Right cardiac atrium (tissue), 5 donors: Measurements from ENCODE around the gene AK5. TPM values are rescaled to one million over a fixed set of nuclear protein-coding genes. Genes with fewer than 3 reads are reported as not detected.
"Not testable (repeated sequence)": the region's sequence is repeated elsewhere in the genome, so short reads cannot be mapped to it uniquely, and the experiment has no call there.

ENCODE experiments used
- ATAC-seq, 2 donors: fragments of 200-7000 bp; cut with Tn5 transposase; one replicate each; pipeline versions ENCODE4 v1.8.0 to v1.9.1; 2020; ENCODE audit warnings: moderate library complexity in 2 of 2, mild to moderate bottlenecking in 1 of 2
- DNase-seq, 3 donors: peaks; one replicate each; pipeline ENCODE4 v3.0.0-alpha.2; 2020
- H3K27ac ChIP-seq: one replicate; pipeline ENCODE4 v1.5.1; 2013; ENCODE audit warnings: mild to moderate bottlenecking, low read length, control low read depth, moderate library complexity
- H3K27me3 ChIP-seq: one replicate; pipeline ENCODE4 v1.6.1; 2013; ENCODE audit not compliant: control insufficient read depth, insufficient read depth
- H3K4me1 ChIP-seq: one replicate; pipeline ENCODE4 v1.6.1; 2013; ENCODE audit warnings: low read length; ENCODE audit not compliant: control insufficient read depth, insufficient read depth
- H3K4me3 ChIP-seq: one replicate; pipeline ENCODE4 v1.5.1; 2013; ENCODE audit warnings: low read length, control low read depth
- H3K9me3 ChIP-seq: one replicate; pipeline ENCODE4 v1.6.1; 2013; ENCODE audit warnings: low read length; ENCODE audit not compliant: control insufficient read depth
- WGBS: extraction: QIAGEN DNeasy Blood & Tissue Kit; methylation state at CpG from one replicate; pipeline ENCODE4 v1.1.7; 2013; 5-methylcytosine and 5-hydroxymethylcytosine counted together
- intact Hi-C, 4 donors: fragments of 100-400 bp; cut with DNase I; formaldehyde crosslinking; loops; one replicate each; pipeline versions ENCODE4 v1.11.0 to v1.14.0; 2022 to 2023
- polyA plus RNA-seq: library from polyadenylated mRNA; stranded (reverse); fragments of 200-250 nt; gene quantifications from one replicate; pipeline ENCODE4 v1.2.3, GENCODE V29; 2013
- total RNA-seq, 4 donors: library from RNA; stranded (reverse); fragmentation: NEBNext Ultra II Directional; extraction: Animal tissue kit (Norgen Biotek cat#: 25700); gene quantifications; one replicate each; pipeline ENCODE4 v1.2.1, GENCODE V29; 2021
- donor health status: healthy with polysubstance abuse.
- donor health status: DM: no; HTN: yes; CAD: no.
- donor health status: DM: no; HTN: no; CAD: no.
- donor health status: DM: no; HTN: yes; CAD: no; lungs with severe emphysema.
- donor health status: DM: yes; HTN: yes; CAD: no.

The AK5 gene
- total and polyA plus RNA-seq, 5 donors = 0.79 to 2.8 (median 1.4) TPM

DNA sequence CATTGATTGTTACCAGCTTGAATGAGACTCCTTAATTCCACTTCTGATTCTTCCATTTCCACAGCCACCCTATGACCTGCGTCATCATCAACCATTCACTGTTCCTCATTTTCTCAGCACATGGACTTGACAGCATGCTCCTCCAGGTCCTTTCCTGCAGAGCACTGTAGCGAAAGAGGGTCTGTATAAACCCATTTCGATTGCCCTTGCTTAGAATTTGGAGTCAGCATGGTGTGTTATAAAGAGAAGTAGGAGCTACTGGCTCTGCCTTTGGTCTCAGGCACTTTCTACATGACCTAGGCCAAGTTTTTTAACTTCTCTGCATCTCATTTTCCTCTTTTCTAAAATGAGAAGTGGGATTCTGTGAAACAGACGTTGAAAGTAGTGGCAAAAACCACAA lies 133.8 kb downstream of the AK5 start:
- Histone ChIP-seq H3K9me3 (no peaks in the 10 kb centered on the region), H3K4me3 (no peak overlapping the region), H3K4me1 (no peaks in the 10 kb centered on the region), H3K27ac (no peak overlapping the region), H3K27me3 (no peaks in the 10 kb centered on the region)
- DNase-seq (no peak), ATAC-seq (no peak)
- 78% methylated on average over 4 of the region's 4 CpGs for WGBS
- intact Hi-C loops = no loop called here

DNA sequence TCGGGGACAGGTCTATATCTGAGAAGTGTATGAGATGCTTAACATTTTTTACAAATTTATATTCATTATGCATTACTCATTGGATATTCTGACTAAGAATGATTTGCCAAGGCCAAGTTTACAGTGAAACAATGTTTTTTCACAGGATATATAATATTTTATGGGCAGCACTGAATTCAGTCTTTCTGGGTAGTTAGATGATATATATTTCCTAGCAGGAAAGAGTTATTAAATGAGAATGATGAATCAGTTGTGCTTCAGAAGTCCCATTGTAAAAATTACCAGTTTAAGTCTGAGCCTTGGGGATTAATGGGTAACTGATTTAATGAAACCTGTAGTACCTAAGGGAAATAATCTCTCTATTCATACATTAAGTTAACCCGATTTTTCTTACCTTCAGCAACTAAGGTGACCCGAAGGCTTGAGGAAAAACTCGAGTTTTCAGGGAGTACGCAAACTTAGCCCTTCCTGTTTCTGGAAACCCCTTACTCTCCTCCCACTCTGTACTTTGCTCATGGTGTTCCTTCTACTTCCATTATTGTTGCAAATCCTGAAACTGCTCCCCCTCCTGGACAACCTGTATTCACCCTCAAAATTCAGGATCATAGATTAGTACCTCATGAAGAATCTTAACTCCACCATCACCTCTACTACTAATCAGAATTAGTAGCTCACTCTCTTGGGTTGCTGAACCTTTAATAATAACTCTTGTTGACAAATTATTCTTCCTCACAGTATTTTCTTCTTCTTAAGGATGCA lies 135.1 kb downstream of the AK5 start:
- Histone ChIP-seq H3K9me3 (no peaks in the 10 kb centered on the region), H3K27ac (no peak overlapping the region), H3K27me3 (no peaks in the 10 kb centered on the region), H3K4me1 (no peaks in the 10 kb centered on the region), H3K4me3 (no peak overlapping the region)
- ATAC-seq (no peak), DNase-seq (no peak)
- WGBS = 81% methylated on average over 5 of the region's 5 CpGs
- intact Hi-C loops = no loop called here

DNA sequence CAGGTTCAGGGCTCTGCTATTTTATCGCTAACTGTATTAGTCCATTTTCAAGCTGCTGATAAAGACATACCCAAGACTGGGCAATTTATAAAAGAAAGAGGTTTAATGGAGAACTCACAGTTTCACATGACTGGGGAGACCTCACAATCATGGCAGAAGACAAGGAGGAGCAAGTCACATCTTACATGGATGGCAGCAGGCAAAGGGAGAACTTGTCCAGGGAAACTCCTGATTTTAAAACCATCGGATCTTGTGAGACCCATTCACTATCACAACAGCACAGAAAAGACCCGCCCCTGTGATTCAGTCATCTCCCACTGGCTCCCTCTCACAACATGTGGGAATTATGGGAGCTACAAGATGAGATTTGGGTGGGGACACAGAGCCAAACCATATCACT lies 136.2 kb downstream of the AK5 start:
- 88% methylated on average over 3 of the region's 3 CpGs for WGBS
- ATAC-seq, H3K9me3 ChIP-seq, H3K4me1 ChIP-seq, H3K4me3 ChIP-seq, DNase-seq, intact Hi-C loops, H3K27me3 ChIP-seq, H3K27ac ChIP-seq: not testable (repeated sequence)

DNA sequence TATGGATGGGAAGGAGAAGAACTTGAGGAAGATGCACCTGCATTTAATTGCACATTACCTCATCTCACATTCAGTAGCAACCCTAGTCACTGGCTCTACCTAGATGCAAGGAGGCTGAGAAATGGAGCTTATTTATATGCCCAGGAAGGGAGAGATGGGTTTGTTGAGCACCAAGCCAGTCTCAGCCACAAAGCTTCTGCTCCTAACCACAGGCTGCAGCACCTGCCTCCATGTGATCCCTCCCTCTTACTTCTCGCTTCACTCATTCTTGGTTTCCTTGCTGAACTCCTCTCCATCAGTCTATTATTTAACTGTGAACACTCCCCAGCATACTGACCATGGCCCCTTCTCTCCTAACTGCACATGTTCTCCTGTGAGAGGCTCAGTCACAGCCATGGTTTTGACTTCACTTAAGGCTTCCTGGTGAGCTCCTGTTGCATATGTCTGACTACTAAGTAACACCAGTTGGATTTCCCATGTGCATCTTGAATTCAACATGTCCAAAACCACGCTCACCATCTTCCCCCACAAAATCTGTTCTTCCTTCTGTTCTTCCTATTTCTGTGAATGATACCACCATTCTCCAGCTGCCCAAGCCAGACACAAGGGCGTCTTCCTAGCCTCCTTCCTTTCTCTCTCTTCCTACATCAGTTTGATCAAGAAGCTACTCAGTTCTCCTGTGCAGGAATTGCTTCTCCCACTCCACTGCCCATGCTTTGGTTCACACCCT lies 139.8 kb downstream of the AK5 start:
- H3K27me3 ChIP-seq = no peaks in the 10 kb centered on the region
- no peak for ATAC-seq
- intact Hi-C loops = no loop called here
- H3K9me3 ChIP-seq = no peaks in the 10 kb centered on the region
- H3K27ac ChIP-seq = no peak overlapping the region
- no peak overlapping the region for H3K4me3 ChIP-seq
- whole genome bisulfite sequencing = 82% methylated on average over 3 of the region's 3 CpGs
- no peak for DNase-seq
- no peaks in the 10 kb centered on the region for H3K4me1 ChIP-seq

DNA sequence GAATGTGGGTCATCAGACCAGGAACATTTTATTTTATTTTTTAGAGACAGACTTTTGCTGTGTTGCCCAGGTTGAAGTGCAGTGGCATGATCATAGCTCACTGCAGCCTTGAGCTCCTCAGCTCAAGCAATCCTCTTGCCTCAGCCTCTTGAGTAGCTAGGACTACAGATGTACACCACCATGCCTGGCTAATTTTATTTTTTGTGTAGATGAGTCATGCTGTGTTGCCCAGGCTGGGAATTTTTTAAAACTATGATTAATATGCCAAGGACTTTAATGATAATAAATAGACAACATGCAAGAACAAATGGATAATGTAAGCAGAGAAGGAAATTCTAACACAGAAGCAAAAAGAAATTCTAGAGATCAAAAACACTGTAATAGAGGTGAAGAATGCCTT lies 142.4 kb downstream of the AK5 start:
- no peak for DNase-seq
- intact Hi-C loops = no loop called here
- no peak overlapping the region for H3K27ac ChIP-seq
- H3K27me3 ChIP-seq = no peaks in the 10 kb centered on the region
- ATAC-seq = no peak
- H3K4me3 ChIP-seq = no peak overlapping the region
- H3K9me3 ChIP-seq = no peaks in the 10 kb centered on the region
- H3K4me1 ChIP-seq = no peaks in the 10 kb centered on the region

DNA sequence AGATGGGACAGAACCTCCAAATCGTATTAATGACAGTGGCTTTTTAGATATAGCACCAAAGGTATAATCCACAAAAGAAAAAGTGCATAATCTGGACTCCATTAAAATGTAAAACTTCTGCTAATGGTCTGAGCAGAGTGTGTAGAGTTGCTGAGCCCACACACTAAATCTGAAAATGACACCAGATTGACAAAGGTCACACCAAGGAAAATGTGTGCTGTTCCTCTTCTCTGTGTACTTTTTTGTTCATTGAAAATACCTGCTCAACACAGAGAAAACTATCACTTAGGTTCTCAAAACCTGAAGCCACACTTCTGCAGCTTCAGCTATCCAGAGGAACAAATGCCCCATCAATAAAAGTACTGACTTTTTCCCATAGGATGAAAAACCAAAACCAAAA lies 146.2 kb downstream of the AK5 start:
- Histone ChIP-seq H3K4me3 (no peak overlapping the region), H3K4me1 (no peaks in the 10 kb centered on the region), H3K27me3 (no peaks in the 10 kb centered on the region), H3K9me3 (no peaks in the 10 kb centered on the region), H3K27ac (no peak overlapping the region)
- WGBS = 74% methylated on average over 1 of the region's 1 CpG
- DNase-seq (no peak), ATAC-seq (no peak)
- intact Hi-C loops = no loop called here

DNA sequence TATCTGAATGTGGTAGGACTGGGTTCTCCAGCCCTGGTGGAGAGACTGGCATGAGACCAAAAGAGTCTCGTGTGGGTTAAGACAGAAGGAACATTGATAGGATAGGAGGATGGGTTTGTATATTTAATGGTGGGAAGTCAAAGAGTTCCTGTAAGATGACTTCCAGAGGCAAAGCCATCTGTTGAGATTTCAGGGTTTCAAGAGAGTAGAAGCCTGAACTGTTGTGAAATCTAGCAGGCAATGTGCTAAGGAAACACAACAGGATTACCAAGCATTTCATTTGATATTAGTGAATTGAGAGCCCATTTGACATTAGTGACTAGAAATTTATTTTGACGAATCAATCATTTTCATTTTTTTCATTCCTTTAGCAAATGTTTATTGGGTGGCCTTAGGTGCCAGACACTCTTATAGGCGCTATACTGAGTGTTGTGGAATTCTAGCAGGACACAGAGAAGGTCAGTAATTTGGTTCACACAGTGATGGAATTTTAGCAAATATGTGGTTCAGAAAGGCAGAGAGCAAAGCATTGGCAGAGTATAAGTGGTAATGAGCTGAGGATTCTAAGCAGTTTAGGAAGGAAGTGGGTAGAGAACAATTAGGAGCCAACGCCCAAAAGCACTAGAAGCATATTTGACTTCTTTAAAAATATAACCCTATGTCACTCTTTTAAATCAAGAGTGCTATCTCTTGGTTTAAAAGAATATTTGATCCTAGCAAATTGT lies 149.3 kb downstream of the AK5 start:
- intact Hi-C loops = no loop called here
- Histone ChIP-seq H3K4me1 (no peaks in the 10 kb centered on the region), H3K9me3 (no peaks in the 10 kb centered on the region), H3K27ac (no peak overlapping the region), H3K27me3 (no peaks in the 10 kb centered on the region), H3K4me3 (no peak overlapping the region)
- DNase-seq (no peak), ATAC-seq (peak; percentile 43 to 80)
- 55% methylated on average over 4 of the region's 4 CpGs for WGBS

DNA sequence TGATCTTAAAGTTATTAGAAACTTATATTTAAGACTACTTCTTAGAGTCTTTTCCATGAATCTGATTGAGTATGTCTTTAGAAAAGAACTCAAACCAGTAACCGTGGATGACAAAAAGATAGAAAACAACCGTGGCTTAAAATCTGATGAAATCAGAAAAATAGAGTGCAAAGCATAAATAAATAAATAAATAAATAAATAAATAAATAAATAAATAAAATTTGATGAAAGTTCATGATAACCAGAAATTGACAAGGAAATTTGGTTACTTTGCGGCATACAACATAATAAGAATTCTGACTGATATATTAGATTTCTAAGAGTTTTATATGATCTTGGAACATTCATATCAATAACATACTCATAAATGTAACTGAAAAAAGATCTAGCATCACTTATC lies 152.1 kb downstream of the AK5 start:
- Histone ChIP-seq H3K9me3 (no peaks in the 10 kb centered on the region), H3K27ac (no peak overlapping the region), H3K4me1 (no peaks in the 10 kb centered on the region), H3K27me3 (no peaks in the 10 kb centered on the region), H3K4me3 (no peak overlapping the region)
- ATAC-seq (no peak), DNase-seq (no peak)
- WGBS = 95% methylated on average over 3 of the region's 3 CpGs
- intact Hi-C loops = no loop called here

DNA sequence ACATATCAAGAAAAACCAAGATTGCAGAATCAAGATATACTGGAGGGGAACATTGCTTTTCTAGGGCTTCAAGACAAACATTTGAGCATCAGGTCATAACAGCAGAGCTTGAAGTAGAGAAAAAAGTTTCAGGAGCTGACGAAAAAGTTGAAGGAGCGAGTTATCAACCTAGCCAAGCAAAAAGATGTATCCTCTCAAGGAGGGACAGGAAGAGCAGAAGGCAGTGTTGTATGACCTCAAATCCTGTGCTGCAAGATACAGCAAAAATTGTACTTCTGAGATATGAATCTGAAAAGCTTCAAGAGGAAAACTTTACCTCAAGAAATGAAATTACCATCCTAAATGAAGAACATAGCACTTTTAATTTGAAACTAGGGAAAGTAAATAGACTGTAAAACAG lies 153.1 kb downstream of the AK5 start:
- DNase-seq (no peak), ATAC-seq (no peak)
- H3K9me3 ChIP-seq = no peaks in the 10 kb centered on the region
- H3K4me1 ChIP-seq = no peaks in the 10 kb centered on the region
- H3K4me3 ChIP-seq = no peak overlapping the region
- H3K27me3 ChIP-seq = no peaks in the 10 kb centered on the region
- 63% methylated on average over 2 of the region's 2 CpGs for WGBS
- no peak overlapping the region for H3K27ac ChIP-seq
- intact Hi-C loops = no loop called here

DNA sequence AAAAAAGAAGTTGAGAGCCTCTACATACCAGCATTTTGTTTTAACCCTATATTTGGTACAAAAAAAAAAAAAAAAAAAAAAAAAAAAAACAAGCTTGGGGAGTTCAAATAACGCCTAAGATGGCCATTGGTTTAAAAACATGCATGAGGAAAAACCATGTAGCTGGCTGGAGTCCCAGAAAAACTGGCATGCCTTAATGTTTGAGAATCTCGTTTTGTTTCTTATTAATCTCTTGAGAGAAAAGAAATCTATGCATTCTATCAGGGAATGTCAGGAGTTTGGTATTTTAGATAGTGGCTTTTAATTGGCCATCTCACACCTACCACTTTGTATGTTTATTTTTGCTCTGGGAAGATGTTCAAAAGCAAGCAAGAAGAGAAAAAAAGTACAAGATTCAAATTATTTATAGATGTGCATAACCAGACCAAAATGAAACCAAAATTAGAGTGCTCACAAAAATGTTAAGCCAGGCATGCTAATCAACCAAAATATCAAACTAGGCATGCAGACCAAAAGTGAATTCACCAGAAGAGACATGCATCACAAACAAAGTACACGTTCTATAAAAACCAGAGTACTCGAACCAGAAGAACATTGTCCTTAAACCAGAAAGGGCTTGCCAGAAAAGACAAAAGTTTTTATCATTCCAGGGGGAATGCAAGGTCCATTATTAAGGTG lies 156.6 kb downstream of the AK5 start:
- no peaks in the 10 kb centered on the region for H3K9me3 ChIP-seq
- WGBS = 33% methylated on average over 4 of the region's 4 CpGs
- intact Hi-C loops = no loop called here
- no peak overlapping the region for H3K27ac ChIP-seq
- no peaks in the 10 kb centered on the region for H3K4me1 ChIP-seq
- DNase-seq = peak in 1 of 3 donors; percentile 15
- peak overlapping the region; percentile 7 for H3K4me3 ChIP-seq
- no peaks in the 10 kb centered on the region for H3K27me3 ChIP-seq
- ATAC-seq = no peak
